Fibroblast of mammary gland (primary cell): ENCODE data around the gene CASTOR1.

Experiments
- DNase-seq: peaks from one replicate; pipeline ENCODE4 v3.0.0-alpha.2; 2010; ENCODE audit warnings: low read depth
- H3K4me3 ChIP-seq: 2 replicates; pipeline ENCODE4 v1.5.1; 2011; ENCODE audit warnings: low read depth, mild to moderate bottlenecking, low read length, moderate library complexity; ENCODE audit not compliant: control insufficient read depth
- TF ChIP-seq, protein P1 (sequence below): conservative IDR thresholded peaks from 2 replicates; pipeline ENCODE4 v1.5.1; 2011; ENCODE audit warnings: low read depth, low read length, inconsistent platforms; ENCODE audit not compliant: control insufficient read depth, insufficient read depth

Gene CASTOR1

DNA sequence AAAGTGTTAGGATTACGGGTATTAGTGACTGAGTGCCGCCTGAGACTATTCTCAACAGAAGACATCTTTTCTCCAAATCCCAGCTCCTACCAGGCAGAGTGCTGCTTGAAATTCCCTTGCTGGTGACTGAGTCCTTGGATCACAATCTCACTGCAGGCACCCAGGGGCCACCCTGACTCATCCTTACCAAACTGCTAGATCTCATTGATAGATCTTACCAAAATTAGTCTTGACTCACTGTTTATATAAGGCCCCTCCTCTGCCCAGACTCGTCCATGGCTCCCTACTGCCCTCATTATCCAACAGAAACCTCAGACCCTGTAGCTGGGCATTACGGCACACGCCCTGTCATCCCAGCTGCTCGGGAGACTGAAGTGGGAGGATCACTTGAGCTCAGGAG, 22.7 kb upstream of the CASTOR1 start:
- DNase-seq, result peak; percentile 50
- TF ChIP-seq, protein P1, sequence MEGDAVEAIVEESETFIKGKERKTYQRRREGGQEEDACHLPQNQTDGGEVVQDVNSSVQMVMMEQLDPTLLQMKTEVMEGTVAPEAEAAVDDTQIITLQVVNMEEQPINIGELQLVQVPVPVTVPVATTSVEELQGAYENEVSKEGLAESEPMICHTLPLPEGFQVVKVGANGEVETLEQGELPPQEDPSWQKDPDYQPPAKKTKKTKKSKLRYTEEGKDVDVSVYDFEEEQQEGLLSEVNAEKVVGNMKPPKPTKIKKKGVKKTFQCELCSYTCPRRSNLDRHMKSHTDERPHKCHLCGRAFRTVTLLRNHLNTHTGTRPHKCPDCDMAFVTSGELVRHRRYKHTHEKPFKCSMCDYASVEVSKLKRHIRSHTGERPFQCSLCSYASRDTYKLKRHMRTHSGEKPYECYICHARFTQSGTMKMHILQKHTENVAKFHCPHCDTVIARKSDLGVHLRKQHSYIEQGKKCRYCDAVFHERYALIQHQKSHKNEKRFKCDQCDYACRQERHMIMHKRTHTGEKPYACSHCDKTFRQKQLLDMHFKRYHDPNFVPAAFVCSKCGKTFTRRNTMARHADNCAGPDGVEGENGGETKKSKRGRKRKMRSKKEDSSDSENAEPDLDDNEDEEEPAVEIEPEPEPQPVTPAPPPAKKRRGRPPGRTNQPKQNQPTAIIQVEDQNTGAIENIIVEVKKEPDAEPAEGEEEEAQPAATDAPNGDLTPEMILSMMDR, result no peak
- H3K4me3 ChIP-seq, result no peak overlapping the region

DNA sequence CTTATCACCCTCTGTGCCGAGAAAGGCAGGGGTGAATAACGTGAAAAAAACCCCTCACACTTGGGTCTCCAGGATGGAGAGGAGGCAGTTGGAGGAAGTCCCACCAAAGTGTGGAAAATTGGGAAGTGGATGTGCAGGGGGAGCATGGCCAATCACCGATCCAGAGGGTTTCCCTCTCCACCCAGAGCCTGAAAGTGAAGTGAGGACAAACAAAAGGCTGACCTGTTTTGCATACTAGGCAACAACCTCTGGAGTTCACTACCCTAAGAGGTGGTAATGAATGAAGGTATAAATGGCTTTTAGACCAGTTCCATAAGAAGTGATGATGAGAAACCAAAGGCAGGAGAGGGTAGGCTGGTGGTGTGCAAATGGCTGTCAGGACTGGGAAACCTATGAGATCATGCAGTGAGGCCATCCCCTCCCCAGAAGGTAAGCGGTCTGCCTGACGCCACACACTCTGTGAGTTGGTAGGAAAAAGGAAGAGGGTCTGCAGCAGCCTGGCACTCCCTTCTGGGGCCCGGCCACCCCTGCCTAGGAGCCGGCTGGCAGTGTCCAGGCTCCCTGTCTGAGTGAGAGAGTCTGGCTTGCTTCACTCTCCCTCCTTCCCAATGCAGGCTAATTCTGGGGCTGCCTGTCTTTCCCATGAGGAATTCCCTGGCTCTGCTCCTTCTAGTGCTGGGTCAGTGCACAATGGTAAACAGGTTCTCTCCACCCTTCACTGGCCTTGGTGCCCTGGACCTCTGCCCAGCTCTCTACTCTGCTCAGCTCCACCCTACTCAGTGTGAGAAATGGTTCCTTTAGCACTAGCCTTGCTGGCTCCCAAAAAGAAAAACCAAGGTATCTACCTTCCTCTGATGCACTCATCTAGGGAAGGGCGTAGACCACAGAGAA, 21.8 kb upstream of the CASTOR1 start:
- no peak overlapping the region for H3K4me3 ChIP-seq
- peak; percentile 68 for DNase-seq

DNA sequence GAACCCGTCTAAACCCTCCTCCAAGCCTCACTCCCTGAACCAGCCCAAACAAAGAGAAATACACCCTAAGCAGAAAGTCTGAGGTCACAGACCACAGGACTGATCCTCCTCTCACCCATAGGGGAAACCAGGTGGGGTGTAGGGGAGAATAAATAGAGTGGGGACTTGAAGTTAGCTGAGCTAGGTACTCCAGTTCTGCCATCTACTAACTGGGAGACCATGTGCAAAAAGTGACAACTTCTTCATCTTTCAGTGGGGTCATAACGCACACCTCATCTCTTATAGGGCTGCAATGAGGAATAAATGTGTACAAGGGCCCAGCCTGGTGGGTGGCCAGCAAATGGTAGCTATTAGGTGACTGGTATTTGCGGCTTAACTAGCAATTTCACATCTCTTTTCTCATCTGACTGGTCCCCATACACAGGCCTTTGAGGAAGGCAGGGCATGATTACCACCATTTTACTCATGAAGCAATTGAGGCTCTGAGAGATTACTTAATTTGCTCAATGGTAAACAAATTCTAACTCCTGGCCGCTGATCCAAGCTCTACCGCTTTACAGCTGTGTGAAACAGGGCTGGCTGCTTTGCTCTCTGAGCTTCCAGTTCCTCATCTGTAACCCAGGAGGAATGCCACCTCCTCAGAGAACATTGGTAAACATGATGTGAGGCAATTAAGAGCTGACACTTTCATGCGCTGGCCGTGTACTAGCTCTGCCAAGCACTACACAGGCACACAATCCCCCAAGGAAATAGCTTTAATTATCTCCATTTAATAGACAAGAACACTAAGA, 20.8 kb upstream of the CASTOR1 start:
- H3K4me3 ChIP-seq, result no peak overlapping the region
- DNase-seq, result peak; percentile 45
- TF ChIP-seq, protein P1, result no peak

More for the DNA sequence above, 21.8 kb upstream of the CASTOR1 start:
- TF ChIP-seq, protein P1, result no peak

DNA sequence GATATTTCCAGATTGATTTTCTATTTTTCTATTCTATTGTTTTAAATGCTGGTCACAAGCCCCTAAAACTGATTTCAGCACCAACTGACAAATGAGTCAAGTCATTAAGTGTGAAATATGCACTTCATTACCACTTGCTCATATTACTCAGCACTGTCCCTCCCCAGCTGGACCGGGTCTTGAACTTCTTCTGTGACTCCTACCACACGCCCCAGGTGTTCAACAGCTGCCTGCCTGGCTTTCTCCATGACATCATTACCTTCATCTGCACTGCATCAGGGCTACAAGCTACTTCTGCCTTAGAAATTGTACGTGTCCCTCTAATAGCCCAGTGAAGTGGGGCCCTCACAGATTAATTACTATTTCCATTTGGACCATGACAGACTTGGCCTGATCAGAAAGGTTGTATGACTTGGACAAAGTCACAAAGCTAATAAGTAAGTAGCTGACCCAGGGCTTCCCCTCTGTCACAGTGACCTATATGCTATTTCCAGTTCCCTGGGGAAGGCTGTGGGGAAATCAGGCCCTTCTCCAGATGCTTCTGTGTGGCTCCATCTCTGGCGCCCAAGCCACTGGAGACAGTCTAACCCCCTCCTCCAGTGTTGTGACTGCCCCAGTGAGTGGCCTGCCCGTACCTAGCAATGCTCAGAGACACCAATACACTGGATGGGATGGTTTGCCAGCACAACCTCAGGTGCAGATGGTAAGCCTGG, 19.4 kb upstream of the CASTOR1 start:
- TF ChIP-seq, protein P1, result no peak
- H3K4me3 ChIP-seq, result no peak overlapping the region
- DNase-seq, result peak; percentile 79

DNA sequence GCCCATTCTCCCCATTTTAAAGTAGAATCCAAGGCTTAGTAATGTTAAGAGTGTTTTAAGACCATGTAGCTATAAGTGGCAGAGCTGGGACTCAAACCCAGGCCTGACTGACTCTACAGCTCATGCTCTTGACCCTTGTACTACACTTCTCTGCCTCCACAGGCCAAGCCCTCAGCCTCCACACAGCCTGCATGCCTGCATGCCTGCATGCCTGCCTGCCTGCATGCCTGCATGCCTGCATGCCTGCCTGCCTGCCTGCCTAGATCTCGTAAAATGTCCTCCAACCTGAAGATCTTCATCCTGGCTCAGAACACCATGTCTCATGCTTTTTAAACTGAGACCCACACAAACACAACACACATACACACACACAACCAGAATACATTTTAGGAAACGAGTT, 18.8 kb upstream of the CASTOR1 start:
- TF ChIP-seq, protein P1, result no peak
- H3K4me3 ChIP-seq, result no peak overlapping the region
- no peak for DNase-seq

DNA sequence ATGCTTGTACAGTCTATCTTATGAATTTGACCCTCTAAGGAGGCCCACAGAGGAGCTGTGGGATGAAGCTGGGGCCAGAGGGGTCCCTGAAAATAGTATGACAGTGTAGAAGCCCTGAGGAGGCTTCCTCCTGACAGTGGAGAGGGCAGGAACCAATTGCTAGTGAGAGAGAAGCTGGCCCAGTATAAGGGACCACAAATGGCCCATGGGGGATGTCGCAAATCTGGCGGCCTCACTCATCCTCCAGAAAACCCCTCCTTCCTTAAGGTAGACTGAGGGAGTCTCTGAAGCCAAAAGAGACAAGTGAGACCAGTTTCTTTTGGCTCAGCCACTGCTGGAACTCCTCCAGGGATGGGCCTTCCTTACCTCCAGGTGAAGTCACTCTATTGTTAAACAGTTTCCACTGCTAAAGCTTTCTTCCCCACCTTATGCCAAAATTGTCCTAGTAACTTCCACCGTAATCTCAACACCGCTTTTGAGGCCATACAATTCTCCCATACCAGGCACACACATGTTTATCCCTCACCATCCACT, 17.8 kb upstream of the CASTOR1 start:
- TF ChIP-seq, protein P1, result no peak
- H3K4me3 ChIP-seq, result no peak overlapping the region
- no peak for DNase-seq
